Prostate gland (tissue), 2 donors: ENCODE data around the gene C19orf85. TPM values are rescaled to one million over a fixed set of nuclear protein-coding genes. Genes with fewer than 3 reads are reported as not detected.

Source experiments
- DNase-seq: peaks from one replicate; pipeline ENCODE4 v3.0.0-alpha.2; 2019; ENCODE audit warnings: low spot score
- H3K27ac ChIP-seq, 2 donors: fragments of 200-600 bp; sonication (generic); 2 replicates each; pipeline ENCODE4 v1.5.1; 2017 to 2019
- H3K27me3 ChIP-seq: fragments of 200-600 bp; sonication (generic); replicated peaks from 2 replicates; pipeline ENCODE4 v1.5.1; 2019; ENCODE audit not compliant: insufficient read depth
- H3K36me3 ChIP-seq, 2 donors: fragments of 200-600 bp; sonication (generic); 1 replicate in 1 of 2; 2 replicates in 1 of 2; pipeline versions ENCODE4 v1.5.1 to v1.8.1; 2017 to 2019
- H3K4me1 ChIP-seq: fragments of 200-600 bp; sonication (generic); replicated peaks from 2 replicates; pipeline ENCODE4 v1.5.1; 2019
- H3K4me3 ChIP-seq, 2 donors: fragments of 200-600 bp; sonication (generic); 2 replicates each; pipeline ENCODE4 v1.5.1; 2017 to 2019
- H3K9me3 ChIP-seq: fragments of 200-600 bp; sonication (generic); 2 replicates; pipeline ENCODE4 v1.5.1; 2017
- POLR2A ChIP-seq: fragments of 450-650 bp; IDR thresholded peaks from one replicate; pipeline ENCODE4 v1.6.1; 2016; ENCODE audit warnings: antibody characterized with exemption, mild to moderate bottlenecking
- POLR2AphosphoS5 ChIP-seq: sonication (generic); formaldehyde crosslinking; IDR thresholded peaks from one replicate; pipeline ENCODE4 v1.6.1; 2017; ENCODE audit warnings: antibody characterized with exemption
- WGBS: methylation state at CpG from one replicate; pipeline ENCODE4 v1.1.5; 2018; 5-methylcytosine and 5-hydroxymethylcytosine counted together
- intact Hi-C: fragments of 100-400 bp; cut with DNase I; formaldehyde crosslinking; loops from one replicate; pipeline ENCODE4 v1.14.2; 2022
- total RNA-seq, 2 donors: library from RNA; depleted of rRNA; stranded (reverse); fragments of >200 nt; gene quantifications; one replicate each; pipeline ENCODE4 v1.1.0, GENCODE V29; 2016
- TF ChIP-seq, protein P1 (sequence below), 4 experiments: fragments of 200-600 bp in 2 of 4; fragments of 450-650 bp in 2 of 4; sonication (generic) in 2 of 4; IDR thresholded peaks; 1 replicate in 3 of 4; 2 replicates in 1 of 4; pipeline ENCODE4 v1.5.1; 2016 to 2019; ENCODE audit warnings: antibody characterized with exemption in 4 of 4, mild to moderate bottlenecking in 2 of 4, moderate library complexity in 2 of 4

The C19orf85 gene
- total RNA-seq, 2 donors from 2014 or later, result not detected

DNA sequence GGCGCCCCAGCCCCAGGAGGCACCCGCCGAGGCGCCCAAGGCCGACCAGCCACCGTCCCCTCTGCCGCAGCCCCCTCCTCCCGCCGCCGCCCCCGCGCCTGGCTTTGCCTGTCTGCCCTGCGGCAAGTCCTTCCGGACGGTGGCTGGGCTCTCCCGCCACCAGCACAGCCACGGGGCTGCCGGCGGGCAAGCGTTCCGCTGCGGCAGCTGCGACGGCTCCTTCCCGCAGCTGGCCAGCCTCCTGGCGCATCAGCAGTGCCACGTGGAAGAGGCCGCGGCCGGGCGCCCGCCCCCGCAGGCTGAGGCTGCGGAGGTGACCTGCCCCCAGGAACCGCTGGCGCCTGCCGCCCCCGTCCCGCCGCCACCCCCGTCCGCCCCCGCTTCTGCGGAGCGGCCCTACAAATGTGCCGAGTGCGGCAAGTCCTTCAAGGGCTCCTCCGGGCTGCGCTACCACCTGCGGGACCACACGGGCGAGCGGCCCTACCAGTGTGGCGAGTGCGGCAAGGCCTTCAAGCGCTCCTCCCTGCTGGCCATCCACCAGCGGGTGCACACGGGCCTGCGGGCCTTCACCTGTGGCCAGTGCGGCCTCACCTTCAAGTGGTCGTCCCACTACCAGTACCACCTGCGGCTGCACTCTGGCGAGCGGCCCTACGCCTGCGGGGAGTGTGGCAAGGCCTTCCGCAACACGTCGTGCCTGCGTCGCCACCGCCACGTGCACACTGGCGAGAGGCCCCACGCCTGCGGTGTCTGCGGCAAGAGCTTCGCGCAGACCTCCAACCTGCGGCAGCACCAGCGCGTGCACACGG, 17.8 kb upstream of the C19orf85 start:
- DNase-seq, result no peak
- peaks cover 4% of the 10 kb centered on the region for H3K4me1 ChIP-seq
- H3K27me3 ChIP-seq, result no peaks in the 10 kb centered on the region
- TF ChIP-seq POLR2A, result no peak
- TF ChIP-seq, protein P1, sequence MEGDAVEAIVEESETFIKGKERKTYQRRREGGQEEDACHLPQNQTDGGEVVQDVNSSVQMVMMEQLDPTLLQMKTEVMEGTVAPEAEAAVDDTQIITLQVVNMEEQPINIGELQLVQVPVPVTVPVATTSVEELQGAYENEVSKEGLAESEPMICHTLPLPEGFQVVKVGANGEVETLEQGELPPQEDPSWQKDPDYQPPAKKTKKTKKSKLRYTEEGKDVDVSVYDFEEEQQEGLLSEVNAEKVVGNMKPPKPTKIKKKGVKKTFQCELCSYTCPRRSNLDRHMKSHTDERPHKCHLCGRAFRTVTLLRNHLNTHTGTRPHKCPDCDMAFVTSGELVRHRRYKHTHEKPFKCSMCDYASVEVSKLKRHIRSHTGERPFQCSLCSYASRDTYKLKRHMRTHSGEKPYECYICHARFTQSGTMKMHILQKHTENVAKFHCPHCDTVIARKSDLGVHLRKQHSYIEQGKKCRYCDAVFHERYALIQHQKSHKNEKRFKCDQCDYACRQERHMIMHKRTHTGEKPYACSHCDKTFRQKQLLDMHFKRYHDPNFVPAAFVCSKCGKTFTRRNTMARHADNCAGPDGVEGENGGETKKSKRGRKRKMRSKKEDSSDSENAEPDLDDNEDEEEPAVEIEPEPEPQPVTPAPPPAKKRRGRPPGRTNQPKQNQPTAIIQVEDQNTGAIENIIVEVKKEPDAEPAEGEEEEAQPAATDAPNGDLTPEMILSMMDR (IDR thresholded peaks at IDR 0.05), result no peak
- no peak for TF ChIP-seq POLR2AphosphoS5
- intact Hi-C loops, result no loop called here
- no peak overlapping the region for H3K27ac ChIP-seq
- H3K9me3 ChIP-seq, result no peaks in the 10 kb centered on the region
- no peak overlapping the region for H3K4me3 ChIP-seq
- peaks cover 0 to 5% of the 10 kb centered on the region in 2 donors for H3K36me3 ChIP-seq
- 91% methylated on average over 50 of the region's 83 CpGs for WGBS

DNA sequence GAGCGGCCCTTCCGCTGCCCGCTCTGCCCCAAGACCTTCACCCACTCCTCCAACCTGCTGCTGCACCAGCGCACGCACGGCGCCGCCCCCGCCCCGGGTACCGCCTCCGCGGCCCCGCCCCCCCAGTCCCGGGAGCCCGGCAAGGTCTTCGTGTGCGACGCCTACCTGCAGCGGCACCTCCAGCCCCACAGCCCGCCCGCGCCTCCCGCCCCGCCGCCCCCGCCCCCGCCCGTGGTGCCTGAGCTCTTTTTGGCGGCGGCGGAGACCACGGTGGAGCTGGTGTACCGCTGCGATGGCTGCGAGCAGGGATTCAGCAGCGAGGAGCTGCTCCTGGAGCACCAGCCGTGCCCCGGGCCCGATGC, 17.2 kb upstream of the C19orf85 start:
- H3K9me3 ChIP-seq, result no peaks in the 10 kb centered on the region
- 71% methylated on average over 30 of the region's 40 CpGs for WGBS
- H3K4me3 ChIP-seq, result no peak overlapping the region
- TF ChIP-seq POLR2AphosphoS5, result no peak
- TF ChIP-seq, protein P1 (IDR thresholded peaks at IDR 0.05), result no peak
- TF ChIP-seq POLR2A, result no peak
- no peak for DNase-seq
- peaks cover 0 to 5% of the 10 kb centered on the region in 2 donors for H3K36me3 ChIP-seq
- peaks cover 4% of the 10 kb centered on the region for H3K4me1 ChIP-seq
- no peak overlapping the region for H3K27ac ChIP-seq
- intact Hi-C loops, result no loop called here
- no peaks in the 10 kb centered on the region for H3K27me3 ChIP-seq

DNA sequence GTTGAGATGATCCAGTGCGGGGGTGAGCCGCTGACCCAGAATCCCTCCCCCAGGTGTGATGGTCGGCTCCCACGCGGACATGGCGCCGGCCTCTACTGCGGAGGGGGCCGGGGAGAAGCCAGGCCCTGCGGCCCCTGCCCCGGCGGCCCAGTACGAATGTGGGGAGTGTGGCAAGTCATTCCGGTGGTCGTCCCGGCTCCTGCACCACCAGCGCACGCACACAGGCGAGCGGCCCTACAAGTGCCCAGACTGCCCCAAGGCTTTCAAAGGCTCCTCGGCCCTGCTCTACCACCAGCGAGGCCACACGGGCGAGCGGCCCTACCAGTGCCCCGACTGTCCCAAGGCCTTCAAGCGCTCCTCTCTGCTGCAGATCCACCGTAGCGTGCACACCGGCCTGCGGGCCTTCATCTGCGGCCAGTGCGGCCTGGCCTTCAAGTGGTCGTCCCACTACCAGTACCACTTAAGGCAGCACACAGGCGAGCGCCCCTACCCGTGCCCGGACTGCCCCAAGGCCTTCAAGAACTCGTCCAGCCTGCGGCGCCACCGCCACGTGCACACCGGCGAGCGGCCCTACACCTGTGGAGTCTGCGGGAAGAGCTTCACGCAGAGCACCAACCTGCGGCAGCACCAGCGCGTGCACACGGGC, 16.7 kb upstream of the C19orf85 start:
- no peak for TF ChIP-seq POLR2AphosphoS5
- no peak overlapping the region for H3K4me3 ChIP-seq
- DNase-seq, result no peak
- no peaks in the 10 kb centered on the region for H3K27me3 ChIP-seq
- H3K4me1 ChIP-seq, result peaks cover 4% of the 10 kb centered on the region
- WGBS, result 92% methylated on average over 40 of the region's 52 CpGs
- intact Hi-C loops, result no loop called here
- H3K36me3 ChIP-seq, result peaks cover 0 to 5% of the 10 kb centered on the region in 2 donors
- no peaks in the 10 kb centered on the region for H3K9me3 ChIP-seq
- H3K27ac ChIP-seq, result no peak overlapping the region

DNA sequence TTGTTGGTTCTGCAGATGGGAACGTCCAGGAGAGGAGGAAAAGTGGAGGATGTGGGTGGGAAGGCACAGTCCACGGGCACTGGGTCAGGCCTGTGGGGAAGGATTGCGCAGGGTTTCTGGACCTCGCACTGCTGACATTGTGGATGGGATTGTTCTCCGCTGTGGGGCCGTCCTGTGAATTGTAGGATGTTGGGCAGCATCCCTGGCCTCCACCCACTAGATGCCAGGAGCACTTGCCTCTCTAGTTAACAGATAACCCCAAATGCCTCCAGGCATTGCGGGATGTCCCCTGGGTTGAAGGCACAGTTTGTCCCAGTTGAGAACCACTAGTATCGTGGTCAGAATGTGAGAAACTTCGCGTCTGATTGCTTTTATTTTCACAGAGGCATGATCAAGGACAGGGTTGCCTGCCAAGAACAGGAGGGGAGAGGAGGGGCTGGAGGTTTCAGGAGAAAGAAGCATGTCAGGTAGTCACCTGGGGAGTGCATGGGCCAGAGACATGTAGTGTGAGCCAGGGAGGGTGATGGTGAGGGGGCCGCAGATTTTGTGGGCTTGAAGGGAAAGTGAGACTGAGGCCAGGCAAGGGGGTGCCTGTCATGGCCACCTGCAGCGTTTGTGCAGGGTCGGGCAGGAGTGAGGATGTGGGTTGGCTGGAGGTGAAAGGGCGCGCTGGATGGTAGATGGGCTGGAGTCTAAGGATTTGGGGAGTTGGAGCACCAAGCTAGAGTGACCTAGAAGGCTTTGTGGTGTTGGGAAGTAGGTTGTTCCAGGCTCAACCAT, 15.1 kb upstream of the C19orf85 start:
- Histone ChIP-seq H3K4me1 (peaks cover 4% of the 10 kb centered on the region), H3K36me3 (peaks cover 0 to 5% of the 10 kb centered on the region in 2 donors), H3K4me3 (no peak overlapping the region), H3K27me3 (no peaks in the 10 kb centered on the region), H3K9me3 (no peaks in the 10 kb centered on the region), H3K27ac (no peak overlapping the region)
- intact Hi-C loops, result no loop called here
- WGBS, result 68% methylated on average over 15 of the region's 15 CpGs
- no peak for DNase-seq
- no peak for TF ChIP-seq POLR2AphosphoS5
- TF ChIP-seq, protein P1 (IDR thresholded peaks at IDR 0.05), result no peak

DNA sequence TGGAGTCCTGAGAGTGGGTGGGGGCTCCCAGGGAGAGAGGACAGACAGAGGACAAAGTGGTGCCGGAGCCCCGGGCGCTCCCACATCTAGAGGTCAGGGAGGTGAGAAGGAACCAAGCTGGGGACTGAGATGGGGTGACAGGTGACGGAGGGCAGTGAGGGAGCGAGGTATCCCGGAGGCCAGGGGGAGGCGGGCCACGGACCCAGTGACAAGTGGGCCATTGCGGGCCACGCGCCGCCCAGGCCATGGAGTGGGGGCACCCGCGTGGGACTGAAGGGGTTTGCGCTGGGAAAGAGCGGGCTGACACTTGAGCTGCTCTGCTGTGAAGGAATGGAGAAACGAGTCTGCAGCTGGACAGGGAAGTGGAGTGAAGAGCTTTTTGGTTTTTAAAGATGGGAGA, 14.5 kb upstream of the C19orf85 start:
- TF ChIP-seq POLR2AphosphoS5 (no peak), POLR2A (no peak)
- TF ChIP-seq, protein P1 (IDR thresholded peaks at IDR 0.05), result no peak
- no peaks in the 10 kb centered on the region for H3K9me3 ChIP-seq
- no peaks in the 10 kb centered on the region for H3K27me3 ChIP-seq
- H3K4me3 ChIP-seq, result no peak overlapping the region
- H3K27ac ChIP-seq, result no peak overlapping the region
- WGBS, result 88% methylated on average over 17 of the region's 17 CpGs
- H3K4me1 ChIP-seq, result no peaks in the 10 kb centered on the region
- DNase-seq, result no peak
- intact Hi-C loops, result no loop called here
- peaks cover 0 to 5% of the 10 kb centered on the region in 2 donors for H3K36me3 ChIP-seq
